HCT116 (cell line): Measurements from ENCODE around the gene MYOM1. TPM values are rescaled to one million over a fixed set of nuclear protein-coding genes. Genes with fewer than 3 reads are reported as not detected.

ENCODE experiments used
- ATAC-seq: fragments of 200-7000 bp; cut with Tn5 transposase; 2 replicates; pipeline ENCODE4 v1.9.1; 2020; ENCODE audit warnings: mild to moderate bottlenecking, moderate library complexity
- BruUV-seq: library from RNA; stranded (reverse); fragments of 400-500 nt; replicated peaks from 2 replicates; lab custom pipeline; 2021; lab: Mats Ljungman, UMichigan
- CTCF ChIA-PET: fragments of 300-600 bp; sonication (Branson Sonifier 250); formaldehyde crosslinking; loops from one replicate; lab custom pipeline; 2021; ENCODE audit warnings: antibody characterized with exemption; lab: Charles Lee
- POLR2A ChIA-PET: fragments of 300-600, 350-600 bp; sonication (Branson Sonifier 250); formaldehyde crosslinking; loops from one replicate; lab custom pipeline; 2021; ENCODE audit warnings: antibody characterized with exemption; lab: Charles Lee
- RAD21 ChIA-PET, 2 experiments: fragments of 300-600 bp; sonication (Branson Sonifier 250); formaldehyde crosslinking; loops; one replicate each; lab custom pipeline; 2023; ENCODE audit warnings: low total read pairs in 2 of 2; ENCODE audit not compliant: uncharacterized antibody in 2 of 2, unreplicated experiment in 2 of 2, low non-redundant PET in 1 of 2; lab: Charles Lee
- DNase-seq: peaks from one replicate; pipeline ENCODE4 v3.0.0-alpha.2; 2010; ENCODE audit warnings: low read depth, low spot score
- H2AFZ ChIP-seq: fragments of 200-600 bp; shearing (Covaris generic), sonication (generic); 2 replicates; pipeline ENCODE4 v1.6.1; 2017; ENCODE audit warnings: low read depth, mixed run types, mixed read lengths, antibody characterized with exemption, low read length; ENCODE audit not compliant: poor library complexity, severe bottlenecking
- H3K27ac ChIP-seq: 2 replicates; pipeline ENCODE4 v1.5.1; 2012; ENCODE audit warnings: low read depth, low read length
- H3K27me3 ChIP-seq: fragments of 200-600 bp; sonication (generic); 2 replicates; pipeline ENCODE4 v1.6.1; 2016; ENCODE audit warnings: mixed run types, low read length, mixed read lengths; ENCODE audit not compliant: insufficient read depth
- H3K36me3 ChIP-seq, 2 experiments: fragments of 200-500 bp in 1 of 2; fragments of 200-600 bp in 1 of 2; sonication (Bioruptor generic) in 1 of 2; sonication (generic) in 1 of 2; 2 replicates each; pipeline versions ENCODE4 v1.5.1 to v1.6.1; 2014 to 2016; ENCODE audit warnings: low read length in 2 of 2, inconsistent platforms in 1 of 2, mixed read lengths in 1 of 2, mixed run types in 1 of 2; ENCODE audit not compliant: insufficient read depth in 2 of 2, control insufficient read depth in 1 of 2
- H3K4me1 ChIP-seq, 2 experiments: fragments of 200-600 bp in 1 of 2; sonication (generic) in 1 of 2; 2 replicates each; pipeline versions ENCODE4 v1.5.1 to v1.6.1; 2012 to 2017; ENCODE audit warnings: low read length in 2 of 2, inconsistent platforms in 1 of 2, mild to moderate bottlenecking in 1 of 2, mixed read lengths in 1 of 2, mixed run types in 1 of 2, moderate library complexity in 1 of 2; ENCODE audit not compliant: insufficient read depth in 2 of 2, control insufficient read depth in 1 of 2
- H3K4me2 ChIP-seq: fragments of 200-600 bp; sonication (generic); 2 replicates; pipeline ENCODE4 v1.6.1; 2017; ENCODE audit warnings: mixed run types, low read length, mixed read lengths
- H3K4me3 ChIP-seq, 2 experiments: fragments of 200-600 bp in 1 of 2; sonication (generic) in 1 of 2; replicated peaks in 1 of 2; 2 replicates each; pipeline ENCODE4 v1.5.1; 2011 to 2016; ENCODE audit warnings: low read length in 2 of 2, control low read depth in 1 of 2, low read depth in 1 of 2, mild to moderate bottlenecking in 1 of 2, mixed read lengths in 1 of 2, mixed run types in 1 of 2
- H3K79me2 ChIP-seq: fragments of 200-600 bp; sonication (generic); 2 replicates; pipeline ENCODE4 v1.6.1; 2017; ENCODE audit warnings: mild to moderate bottlenecking, mixed run types, low read length, moderate library complexity, mixed read lengths; ENCODE audit not compliant: insufficient read depth
- H3K9ac ChIP-seq: fragments of 200-600 bp; sonication (generic); 2 replicates; pipeline ENCODE4 v1.6.1; 2016; ENCODE audit warnings: low read length, mixed read lengths
- H3K9me2 ChIP-seq: fragments of 200-600 bp; sonication (generic), shearing (Covaris generic); 2 replicates; pipeline ENCODE4 v1.6.1; 2017; ENCODE audit warnings: mixed run types, mild to moderate bottlenecking, moderate library complexity; ENCODE audit not compliant: insufficient read depth
- H3K9me3 ChIP-seq, 2 experiments: fragments of 200-500 bp in 1 of 2; fragments of 200-600 bp in 1 of 2; sonication (Bioruptor generic) in 1 of 2; sonication (generic) in 1 of 2; 2 replicates each; pipeline ENCODE4 v1.6.1; 2014 to 2017; ENCODE audit warnings: low read length in 2 of 2, mixed read lengths in 2 of 2, inconsistent platforms in 1 of 2, low read depth in 1 of 2, mild to moderate bottlenecking in 1 of 2, mixed run types in 1 of 2, moderate library complexity in 1 of 2; ENCODE audit not compliant: control insufficient read depth in 1 of 2, insufficient read depth in 1 of 2
- H4K20me1 ChIP-seq: fragments of 200-600 bp; sonication (generic), shearing (Covaris generic); 2 replicates; pipeline ENCODE4 v1.6.1; 2017; ENCODE audit warnings: mixed run types, mild to moderate bottlenecking, moderate library complexity; ENCODE audit not compliant: insufficient read depth
- ATF3 ChIP-seq: IDR thresholded peaks from 2 replicates; pipeline ENCODE4 v1.6.1; 2012
- CBX3 ChIP-seq: IDR thresholded peaks from 2 replicates; pipeline ENCODE4 v1.6.1; 2012; ENCODE audit warnings: low read depth
- CEBPB ChIP-seq: IDR thresholded peaks from 2 replicates; pipeline ENCODE4 v1.6.1; 2012; ENCODE audit warnings: low read depth
- EZH2 ChIP-seq: fragments of 200-600 bp; sonication (generic); IDR thresholded peaks from 2 replicates; pipeline ENCODE4 v1.6.1; 2017; ENCODE audit warnings: antibody characterized with exemption, mixed run types
- FOSL1 ChIP-seq: IDR thresholded peaks from 2 replicates; pipeline ENCODE4 v1.6.1; 2012; ENCODE audit warnings: low read depth
- MAX ChIP-seq: IDR thresholded peaks from 2 replicates; pipeline ENCODE4 v1.6.1; 2012
- POLR2A ChIP-seq: IDR thresholded peaks from 2 replicates; pipeline ENCODE4 v1.7.0; 2011; ENCODE audit warnings: borderline replicate concordance; ENCODE audit not compliant: insufficient read depth, insufficient read length; ENCODE audit errors: extremely low read depth
- RAD21 ChIP-seq: IDR thresholded peaks from 2 replicates; pipeline ENCODE4 v1.6.1; 2012; ENCODE audit warnings: low read depth, mild to moderate bottlenecking
- SIN3A ChIP-seq: IDR thresholded peaks from 2 replicates; pipeline ENCODE4 v1.6.1; 2012; ENCODE audit warnings: low read depth
- SP1 ChIP-seq: IDR thresholded peaks from 2 replicates; pipeline ENCODE4 v1.6.1; 2012; ENCODE audit warnings: low read depth
- YY1 ChIP-seq: IDR thresholded peaks from 2 replicates; pipeline ENCODE4 v1.6.1; 2011; ENCODE audit warnings: low read length, low read depth, moderate library complexity, mild to moderate bottlenecking; ENCODE audit not compliant: insufficient replicate concordance; ENCODE audit errors: extremely low read depth
- ZFX ChIP-seq: fragments of 450-650 bp; IDR thresholded peaks from 2 replicates; pipeline ENCODE4 v1.6.1; 2017
- intact Hi-C: fragments of 100-400 bp; cut with micrococcal nuclease; formaldehyde crosslinking; loops from 2 replicates; pipeline ENCODE4 v1.10.0; 2022
- total RNA-seq: library from RNA; stranded (reverse); gene quantifications from one replicate; pipeline ENCODE4 v1.2.1, GENCODE V29; 2021; ENCODE audit not compliant: unreplicated experiment
- TF ChIP-seq, protein P1 (sequence below), 3 experiments: fragments of 200-600 bp in 1 of 3; sonication (generic) in 1 of 3; IDR thresholded peaks in 2 of 3; conservative IDR thresholded peaks in 1 of 3; 2 replicates each; pipeline ENCODE4 v1.5.1; 2012 to 2017; ENCODE audit warnings: low read depth in 2 of 3, low read length in 2 of 3, antibody characterized with exemption in 1 of 3, borderline replicate concordance in 1 of 3, control low read depth in 1 of 3, mild to moderate bottlenecking in 1 of 3, mixed read lengths in 1 of 3, mixed run types in 1 of 3, moderate library complexity in 1 of 3; ENCODE audit not compliant: insufficient read depth in 1 of 3
- TF ChIP-seq, protein P2 (sequence below): IDR thresholded peaks from 2 replicates; pipeline ENCODE4 v1.6.1; 2012; ENCODE audit warnings: low read depth

Gene MYOM1
- total RNA-seq, 1 experiment from 2014 or later = 0.52 TPM

DNA sequence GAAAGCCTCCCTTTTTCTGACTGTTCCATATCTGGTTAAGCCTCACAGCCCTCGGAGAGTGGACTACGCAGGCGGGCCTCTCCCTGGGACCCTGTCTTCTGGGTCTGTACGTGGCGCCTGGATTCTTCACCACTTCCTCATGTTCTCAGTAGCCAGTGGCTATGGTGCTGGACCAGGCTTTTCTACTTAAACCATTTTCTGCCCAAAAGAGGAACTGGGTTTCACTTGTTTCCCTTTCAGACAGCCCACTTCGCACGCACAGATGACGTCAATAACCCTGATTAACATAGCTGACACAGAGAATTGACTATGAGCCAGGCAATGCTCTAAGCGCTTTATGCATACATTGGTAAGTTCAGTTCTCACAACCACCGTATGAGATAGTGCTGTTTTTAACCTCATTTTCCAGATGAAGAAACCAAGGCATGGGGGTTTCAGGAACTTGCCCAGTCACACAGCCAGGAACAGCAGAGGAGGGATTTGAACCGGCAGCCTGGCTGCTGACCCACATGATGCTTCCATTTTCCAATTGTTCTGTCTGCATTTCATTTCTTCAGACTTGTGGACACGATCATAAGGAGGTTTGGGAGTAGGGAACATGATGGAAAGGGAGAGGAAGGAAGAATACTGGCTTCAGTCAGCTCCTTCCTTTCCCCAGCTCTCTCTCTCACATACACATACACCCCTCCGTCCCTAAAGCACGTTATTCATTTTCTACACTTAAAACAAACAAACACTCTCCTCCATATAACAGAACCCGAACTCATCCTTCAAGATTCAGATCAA lies 41.7 kb downstream of the MYOM1 start:
- H3K9me3 ChIP-seq = no peaks in the 10 kb centered on the region
- no peak overlapping the region for H3K4me2 ChIP-seq
- no TSS peak for BruUV-seq
- TF ChIP-seq CBX3 = no peak
- TF ChIP-seq, protein P1, sequence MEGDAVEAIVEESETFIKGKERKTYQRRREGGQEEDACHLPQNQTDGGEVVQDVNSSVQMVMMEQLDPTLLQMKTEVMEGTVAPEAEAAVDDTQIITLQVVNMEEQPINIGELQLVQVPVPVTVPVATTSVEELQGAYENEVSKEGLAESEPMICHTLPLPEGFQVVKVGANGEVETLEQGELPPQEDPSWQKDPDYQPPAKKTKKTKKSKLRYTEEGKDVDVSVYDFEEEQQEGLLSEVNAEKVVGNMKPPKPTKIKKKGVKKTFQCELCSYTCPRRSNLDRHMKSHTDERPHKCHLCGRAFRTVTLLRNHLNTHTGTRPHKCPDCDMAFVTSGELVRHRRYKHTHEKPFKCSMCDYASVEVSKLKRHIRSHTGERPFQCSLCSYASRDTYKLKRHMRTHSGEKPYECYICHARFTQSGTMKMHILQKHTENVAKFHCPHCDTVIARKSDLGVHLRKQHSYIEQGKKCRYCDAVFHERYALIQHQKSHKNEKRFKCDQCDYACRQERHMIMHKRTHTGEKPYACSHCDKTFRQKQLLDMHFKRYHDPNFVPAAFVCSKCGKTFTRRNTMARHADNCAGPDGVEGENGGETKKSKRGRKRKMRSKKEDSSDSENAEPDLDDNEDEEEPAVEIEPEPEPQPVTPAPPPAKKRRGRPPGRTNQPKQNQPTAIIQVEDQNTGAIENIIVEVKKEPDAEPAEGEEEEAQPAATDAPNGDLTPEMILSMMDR (IDR thresholded peaks at IDR 0.05 in 2 of 3, conservative IDR thresholded peaks at IDR 0.05 in 1 of 3; ENCODE audit: borderline replicate concordance in 1 of 3, insufficient read depth in 1 of 3, low read depth in 2 of 3, low read length in 2 of 3) = no peak
- no peaks in the 10 kb centered on the region for H3K27me3 ChIP-seq
- peaks cover 2 to 7% of the 10 kb centered on the region in 2 experiments; a peak in 2 of 4 replicates for H3K4me1 ChIP-seq
- ChIA-PET RAD21 (no interaction called here), POLR2A (no interaction called here), CTCF (no interaction called here)
- H3K79me2 ChIP-seq = no peaks in the 10 kb centered on the region
- no peak overlapping the region for H3K27ac ChIP-seq
- no peak overlapping the region for H2AFZ ChIP-seq
- intact Hi-C loops = no loop called here
- no peak for DNase-seq
- no peak overlapping the region for H3K4me3 ChIP-seq
- no peaks in the 10 kb centered on the region for H3K9me2 ChIP-seq
- no peak for ATAC-seq
- H3K36me3 ChIP-seq = no peaks in the 10 kb centered on the region
- no peak overlapping the region for H3K9ac ChIP-seq
- H4K20me1 ChIP-seq = no peaks in the 10 kb centered on the region

DNA sequence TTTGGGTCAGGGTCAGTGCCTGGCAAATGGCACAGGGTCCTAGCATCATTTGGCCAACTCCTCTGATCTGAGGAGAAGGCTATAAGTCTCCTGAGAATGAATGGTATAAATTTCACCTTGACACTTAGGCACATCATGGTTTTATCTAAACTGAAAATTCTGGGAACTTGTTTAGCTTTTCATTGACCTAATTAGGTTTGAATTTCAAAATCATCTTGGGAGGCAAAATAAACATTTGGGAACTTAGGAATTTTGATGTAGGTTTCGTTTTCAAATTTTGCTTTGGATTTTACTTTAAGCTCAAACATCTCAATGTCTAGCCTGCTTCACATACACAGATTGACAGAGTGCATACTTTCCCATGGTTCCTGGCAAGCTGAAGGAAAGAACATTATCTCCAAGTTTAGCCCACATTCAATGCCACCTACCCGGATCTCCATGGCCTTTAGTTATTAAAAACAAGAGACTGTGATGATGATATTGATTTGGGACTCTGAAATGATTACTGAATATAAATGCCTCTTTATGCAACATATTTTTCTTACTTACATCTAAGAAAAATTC lies 44.5 kb downstream of the MYOM1 start:
- Histone ChIP-seq H3K79me2 (no peaks in the 10 kb centered on the region), H3K9me2 (no peaks in the 10 kb centered on the region), H3K9me3 (no peaks in the 10 kb centered on the region), H4K20me1 (no peaks in the 10 kb centered on the region), H3K9ac (no peak overlapping the region), H3K36me3 (no peaks in the 10 kb centered on the region), H3K27me3 (no peaks in the 10 kb centered on the region), H3K4me3 (no peak overlapping the region), H3K27ac (no peak overlapping the region), H2AFZ (no peak overlapping the region), H3K4me1 (peaks cover 2% of the 10 kb centered on the region in 2 experiments; a peak in 2 of 4 replicates), H3K4me2 (no peak overlapping the region)
- ChIA-PET RAD21 (no interaction called here), POLR2A (no interaction called here), CTCF (interaction anchor here (0.9 to 1.3 kb wide), 2 partner anchors 9 to 24 kb away, joined by 3 to 5 read pairs; no protein-coding TSS in a partner anchor)
- no peak for DNase-seq
- no peak for ATAC-seq
- BruUV-seq = no TSS peak
- intact Hi-C loops = no loop called here
- TF ChIP-seq FOSL1 (no peak), ATF3 (no peak), EZH2 (no peak), RAD21 (no peak), MAX (no peak), POLR2A (no peak), ZFX (no peak), SIN3A (no peak), CEBPB (no peak), YY1 (no peak), CBX3 (no peak), SP1 (no peak)
- TF ChIP-seq, protein P2, sequence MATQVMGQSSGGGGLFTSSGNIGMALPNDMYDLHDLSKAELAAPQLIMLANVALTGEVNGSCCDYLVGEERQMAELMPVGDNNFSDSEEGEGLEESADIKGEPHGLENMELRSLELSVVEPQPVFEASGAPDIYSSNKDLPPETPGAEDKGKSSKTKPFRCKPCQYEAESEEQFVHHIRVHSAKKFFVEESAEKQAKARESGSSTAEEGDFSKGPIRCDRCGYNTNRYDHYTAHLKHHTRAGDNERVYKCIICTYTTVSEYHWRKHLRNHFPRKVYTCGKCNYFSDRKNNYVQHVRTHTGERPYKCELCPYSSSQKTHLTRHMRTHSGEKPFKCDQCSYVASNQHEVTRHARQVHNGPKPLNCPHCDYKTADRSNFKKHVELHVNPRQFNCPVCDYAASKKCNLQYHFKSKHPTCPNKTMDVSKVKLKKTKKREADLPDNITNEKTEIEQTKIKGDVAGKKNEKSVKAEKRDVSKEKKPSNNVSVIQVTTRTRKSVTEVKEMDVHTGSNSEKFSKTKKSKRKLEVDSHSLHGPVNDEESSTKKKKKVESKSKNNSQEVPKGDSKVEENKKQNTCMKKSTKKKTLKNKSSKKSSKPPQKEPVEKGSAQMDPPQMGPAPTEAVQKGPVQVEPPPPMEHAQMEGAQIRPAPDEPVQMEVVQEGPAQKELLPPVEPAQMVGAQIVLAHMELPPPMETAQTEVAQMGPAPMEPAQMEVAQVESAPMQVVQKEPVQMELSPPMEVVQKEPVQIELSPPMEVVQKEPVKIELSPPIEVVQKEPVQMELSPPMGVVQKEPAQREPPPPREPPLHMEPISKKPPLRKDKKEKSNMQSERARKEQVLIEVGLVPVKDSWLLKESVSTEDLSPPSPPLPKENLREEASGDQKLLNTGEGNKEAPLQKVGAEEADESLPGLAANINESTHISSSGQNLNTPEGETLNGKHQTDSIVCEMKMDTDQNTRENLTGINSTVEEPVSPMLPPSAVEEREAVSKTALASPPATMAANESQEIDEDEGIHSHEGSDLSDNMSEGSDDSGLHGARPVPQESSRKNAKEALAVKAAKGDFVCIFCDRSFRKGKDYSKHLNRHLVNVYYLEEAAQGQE = no peak
